Bronchial epithelial cell (primary cell): ENCODE measurements around the gene PSG6. TPM values are rescaled to one million over a fixed set of nuclear protein-coding genes. Genes with fewer than 3 reads are reported as not detected.
"Not testable (repeated sequence)": the region's sequence is repeated elsewhere in the genome, so short reads cannot be mapped to it uniquely, and the experiment has no call there.

Source experiments
- DNase-seq: peaks from one replicate; pipeline ENCODE4 v3.0.0-alpha.2; 2010; ENCODE audit warnings: low read depth
- FAIRE-seq: peaks from 2 replicates; lab custom pipeline; 2011; peaks lifted over from hg19 to GRCh38; lab: Jason Lieb, UNC
- H3K27me3 ChIP-seq: 2 replicates; pipeline ENCODE4 v1.5.1; 2011; ENCODE audit warnings: low read length; ENCODE audit not compliant: control insufficient read depth, insufficient read depth
- H3K36me3 ChIP-seq: 2 replicates; pipeline ENCODE4 v1.5.1; 2011; ENCODE audit warnings: low read length; ENCODE audit not compliant: control insufficient read depth, insufficient read depth
- H3K4me3 ChIP-seq: 2 replicates; pipeline ENCODE4 v1.5.1; 2011; ENCODE audit warnings: mild to moderate bottlenecking, low read depth, low read length, control low read depth
- CTCF ChIP-seq: IDR thresholded peaks from 2 replicates; pipeline ENCODE4 v1.5.1; 2011; ENCODE audit warnings: mild to moderate bottlenecking, moderate library complexity, low read length, control low read depth, inconsistent platforms; ENCODE audit not compliant: insufficient read depth, severe bottlenecking
- total RNA-seq: library from RNA; depleted of rRNA; stranded (reverse); fragments of >200 nt; gene quantifications from 2 replicates; pipeline ENCODE4 v1.2.1, GENCODE V29; 2014

PSG6 gene
- total RNA-seq, 1 donor from 2014 or later, result not detected

- DNase-seq, result no peak
- peak; percentile 22 for TF ChIP-seq CTCF
- Histone ChIP-seq H3K36me3 (no peaks in the 10 kb centered on the region), H3K27me3 (no peaks in the 10 kb centered on the region), H3K4me3 (no peak overlapping the region)
- FAIRE-seq, result no peak
Observed at GRCh38 chr19:42872608-42873007, 45.1 kb downstream of the PSG6 start.

DNA sequence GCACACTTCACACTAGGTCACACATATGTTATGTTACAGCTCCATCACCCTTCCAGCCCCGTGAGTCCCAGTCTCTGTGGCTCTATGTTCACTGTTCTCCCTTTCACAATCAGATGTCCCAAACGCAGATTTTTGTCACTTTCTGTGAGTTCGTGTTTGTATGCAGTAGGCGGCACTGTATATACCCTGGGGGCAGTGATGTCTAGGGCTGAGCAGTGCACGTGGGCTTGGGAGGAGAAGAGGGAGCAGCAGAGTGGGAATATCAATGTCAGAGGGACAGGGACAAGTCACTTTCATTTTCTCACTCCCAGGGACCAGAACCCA lies 60.2 kb downstream of the PSG6 start:
- no peaks in the 10 kb centered on the region for H3K36me3 ChIP-seq
- FAIRE-seq, result no peak
- no peaks in the 10 kb centered on the region for H3K27me3 ChIP-seq
- no peak for TF ChIP-seq CTCF
- no peak overlapping the region for H3K4me3 ChIP-seq
- no peak for DNase-seq

DNA sequence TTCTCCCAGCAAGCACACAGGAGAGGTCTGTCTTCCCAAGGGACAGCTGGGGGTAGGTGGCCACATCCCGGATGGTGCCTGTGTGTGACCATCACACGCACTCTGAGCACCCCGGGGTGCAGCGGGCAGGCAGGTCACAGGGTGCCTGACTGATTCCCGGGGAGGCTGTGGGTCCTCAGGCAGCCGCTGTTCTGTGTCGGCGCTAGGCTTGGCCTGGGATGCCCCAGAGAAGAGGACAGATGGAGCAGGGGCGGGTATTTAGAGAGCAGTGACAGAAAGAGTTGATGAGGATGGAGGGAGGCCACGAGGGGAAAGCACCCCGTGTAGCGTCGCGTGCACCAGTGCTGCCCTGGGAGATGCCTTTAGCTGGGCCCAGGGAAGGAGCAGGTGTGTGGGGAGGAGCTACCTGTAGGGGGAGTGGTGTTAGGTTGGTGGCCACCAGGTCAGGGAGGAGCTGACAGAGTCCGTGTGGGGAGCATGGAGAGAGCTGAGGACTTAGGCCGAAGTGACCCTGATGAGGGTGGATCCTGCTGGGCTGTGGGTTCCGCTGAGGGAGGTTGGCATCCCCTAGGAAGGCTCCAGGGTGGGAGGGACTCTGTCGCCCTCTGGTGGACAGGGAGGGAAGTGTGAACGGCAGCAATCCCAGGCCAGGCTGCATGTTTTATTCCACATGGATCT lies 60.7 kb downstream of the PSG6 start:
- not testable (repeated sequence) for H3K4me3 ChIP-seq, DNase-seq, H3K27me3 ChIP-seq, H3K36me3 ChIP-seq, FAIRE-seq
- TF ChIP-seq CTCF, result peak; percentile 74

- FAIRE-seq, H3K27me3 ChIP-seq, DNase-seq, H3K4me3 ChIP-seq, H3K36me3 ChIP-seq: not testable (repeated sequence)
Observed at GRCh38 chr19:42854745-42855144, 62.9 kb downstream of the PSG6 start.

GRCh38 chr19:42853231-42853630 lies 64.5 kb downstream of the PSG6 start:
- not testable (repeated sequence) for H3K36me3 ChIP-seq, DNase-seq, H3K4me3 ChIP-seq, FAIRE-seq, H3K27me3 ChIP-seq

DNA sequence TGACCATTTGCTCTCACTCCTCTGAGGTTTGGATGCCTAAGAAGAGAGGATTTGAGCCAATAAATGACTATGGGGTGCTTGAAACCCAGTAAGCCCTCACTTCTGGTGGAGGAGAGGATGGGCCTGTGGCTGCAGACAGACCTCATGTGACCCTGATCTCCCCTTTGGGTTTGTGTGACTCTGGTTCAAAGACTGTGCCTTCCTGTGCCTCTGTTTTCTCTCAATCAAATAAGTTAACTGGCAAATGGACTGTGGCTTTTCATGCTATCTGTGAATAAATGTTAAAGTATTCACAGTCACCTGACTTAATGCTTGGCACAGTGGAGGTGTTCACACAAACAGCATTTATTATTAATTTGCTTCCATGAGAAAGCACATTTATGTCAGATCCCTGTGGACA lies 64.9 kb downstream of the PSG6 start:
- not testable (repeated sequence) for FAIRE-seq, H3K27me3 ChIP-seq, H3K36me3 ChIP-seq, H3K4me3 ChIP-seq
- DNase-seq, result peak; percentile 8

Other genes starting within 250 kb of the PSG6 start
- not detected in 2 replicates for gene PSG3, start 177.4 kb downstream of the PSG6 start, total RNA-seq
- not detected in 2 replicates for gene PSG8, start 152.2 kb downstream of the PSG6 start, total RNA-seq
- gene PSG1, start 38.2 kb downstream of the PSG6 start, total RNA-seq, result not detected in 2 replicates
- not detected in 2 replicates for gene PSG7, start 19.3 kb upstream of the PSG6 start, total RNA-seq
- not detected in 2 replicates for gene PSG11, start 108.6 kb upstream of the PSG6 start, total RNA-seq
- gene PSG2, start 164.8 kb upstream of the PSG6 start, total RNA-seq, result not detected in 2 replicates